GM12878 (cell line): ENCODE results near the gene CD209. TPM values are rescaled to one million over a fixed set of nuclear protein-coding genes. Genes with fewer than 3 reads are reported as not detected.

Experiments
- ATAC-seq: fragments of 200-7000 bp; cut with Tn5 transposase; 3 replicates; pipeline ENCODE4 v1.9.1; 2020; ENCODE audit warnings: mild to moderate bottlenecking, moderate library complexity
- BruUV-seq: library from RNA; stranded (reverse); fragments of 400-500 nt; replicated peaks from 2 replicates; lab custom pipeline; 2021; lab: Mats Ljungman, UMichigan
- CTCF ChIA-PET: fragments of 300-600 bp; sonication (Branson Sonifier 250); formaldehyde crosslinking; extraction: SDS; loops from one replicate; lab custom pipeline; 2021; ENCODE audit warnings: inconsistent platforms; lab: Yijun Ruan, JAX
- POLR2A ChIA-PET: fragments of 350-600 bp; formaldehyde crosslinking; extraction: SDS; loops from one replicate; lab custom pipeline; 2021; ENCODE audit warnings: inconsistent platforms; lab: Charles Lee
- RAD21 ChIA-PET: fragments of 300-600 bp; sonication (Branson Sonifier 250); formaldehyde crosslinking; loops from one replicate; lab custom pipeline; 2023; ENCODE audit warnings: antibody characterized with exemption; ENCODE audit not compliant: unreplicated experiment; lab: Charles Lee
- SMC1A ChIA-PET: fragments of 300-600 bp; sonication (Branson Sonifier 250); formaldehyde crosslinking; loops from one replicate; lab custom pipeline; 2023; ENCODE audit not compliant: unreplicated experiment, uncharacterized antibody; lab: Charles Lee
- DNase-seq: peaks from one replicate; pipeline ENCODE4 v3.0.0-alpha.2; 2011; ENCODE audit warnings: low read depth, low spot score
- FAIRE-seq: peaks from 3 replicates; lab custom pipeline; 2011; peaks lifted over from hg19 to GRCh38; lab: Jason Lieb, UNC
- H2AFZ ChIP-seq: 2 replicates; pipeline ENCODE4 v1.6.0; 2011; ENCODE audit warnings: low read depth, low read length, control low read depth; ENCODE audit not compliant: control insufficient read depth
- H3K27ac ChIP-seq: 2 replicates; pipeline ENCODE4 v1.5.1; 2011; ENCODE audit warnings: control low read depth; ENCODE audit not compliant: control insufficient read depth, insufficient read depth
- H3K27me3 ChIP-seq, 2 experiments: replicated peaks in 1 of 2; 2 replicates each; pipeline versions ENCODE4 v1.6.0 to v1.6.1; 2011; ENCODE audit warnings: low read length in 1 of 2; ENCODE audit not compliant: control insufficient read depth in 2 of 2, insufficient read depth in 2 of 2
- H3K36me3 ChIP-seq, 2 experiments: 2 replicates each; pipeline ENCODE4 v1.5.1; 2011; ENCODE audit warnings: low read length in 1 of 2; ENCODE audit not compliant: control insufficient read depth in 2 of 2, insufficient read depth in 2 of 2
- H3K4me1 ChIP-seq: 2 replicates; pipeline ENCODE4 v1.6.1; 2011; ENCODE audit warnings: mild to moderate bottlenecking, low read length, moderate library complexity, mixed read lengths; ENCODE audit not compliant: control insufficient read depth, insufficient read depth
- H3K4me2 ChIP-seq: 2 replicates; pipeline ENCODE4 v1.6.0; 2011; ENCODE audit warnings: control low read depth; ENCODE audit not compliant: control insufficient read depth, insufficient read depth
- H3K4me3 ChIP-seq: fragments of 200-600 bp; sonication (generic); 2 replicates; pipeline ENCODE4 v1.5.1; 2016
- H3K79me2 ChIP-seq: 2 replicates; pipeline ENCODE4 v1.6.0; 2011; ENCODE audit warnings: low read length; ENCODE audit not compliant: control insufficient read depth, insufficient read depth
- H3K9ac ChIP-seq: 2 replicates; pipeline ENCODE4 v1.8.0; 2011; ENCODE audit warnings: low read length, control low read depth, mixed read lengths; ENCODE audit not compliant: control insufficient read depth, insufficient read depth
- H3K9me3 ChIP-seq: replicated peaks from 3 replicates; pipeline ENCODE4 v1.5.1; 2011; ENCODE audit warnings: mild to moderate bottlenecking, low read length; ENCODE audit not compliant: control insufficient read depth, insufficient read depth
- H4K20me1 ChIP-seq: 2 replicates; pipeline ENCODE4 v1.6.0; 2011; ENCODE audit not compliant: control insufficient read depth, insufficient read depth
- BHLHE40 ChIP-seq, 2 experiments: fragments of 450-650 bp in 1 of 2; IDR thresholded peaks; 2 replicates each; pipeline ENCODE4 v1.6.1; 2011 to 2017; ENCODE audit warnings: low read depth in 2 of 2, borderline replicate concordance in 1 of 2, improper control_type of control experiment in 1 of 2, low read length in 1 of 2, mild to moderate bottlenecking in 1 of 2
- CREB1 ChIP-seq: IDR thresholded peaks from 2 replicates; pipeline ENCODE4 v1.6.1; 2012; ENCODE audit warnings: low read depth, mild to moderate bottlenecking, inconsistent platforms
- CREM ChIP-seq: IDR thresholded peaks from 2 replicates; pipeline ENCODE4 v1.6.1; 2014; ENCODE audit warnings: antibody characterized with exemption, low read depth
- EED ChIP-seq: sonication (generic); IDR thresholded peaks from 2 replicates; pipeline ENCODE4 v1.6.1; 2016; ENCODE audit warnings: antibody characterized with exemption, low read depth
- GABPA ChIP-seq: IDR thresholded peaks from 2 replicates; pipeline ENCODE4 v1.6.1; 2014; ENCODE audit warnings: antibody characterized with exemption, low read depth, mild to moderate bottlenecking, inconsistent platforms
- IKZF2 ChIP-seq, 2 experiments: fragments of 450-650 bp; IDR thresholded peaks; 2 replicates each; pipeline ENCODE4 v1.6.1; 2017; ENCODE audit warnings: mild to moderate bottlenecking in 2 of 2, moderate library complexity in 2 of 2
- NBN ChIP-seq: fragments of 450-650 bp; IDR thresholded peaks from 2 replicates; pipeline ENCODE4 v1.6.1; 2016
- NFYB ChIP-seq: IDR thresholded peaks from 2 replicates; pipeline ENCODE4 v1.6.1; 2011; ENCODE audit warnings: low read depth, mild to moderate bottlenecking, low read length, improper control_type of control experiment, moderate library complexity; ENCODE audit not compliant: insufficient read depth
- TBL1XR1 ChIP-seq: IDR thresholded peaks from 2 replicates; pipeline ENCODE4 v1.6.1; 2012; ENCODE audit warnings: low read depth, low read length, improper control_type of control experiment
- TCF7 ChIP-seq: IDR thresholded peaks from 2 replicates; pipeline ENCODE4 v1.6.1; 2014; ENCODE audit warnings: antibody characterized with exemption, borderline replicate concordance
- ZNF687 ChIP-seq: fragments of 450-650 bp; IDR thresholded peaks from 2 replicates; pipeline ENCODE4 v1.6.1; 2017; ENCODE audit warnings: mild to moderate bottlenecking, moderate library complexity
- ZSCAN29 ChIP-seq: fragments of 450-650 bp; IDR thresholded peaks from 2 replicates; pipeline ENCODE4 v1.6.1; 2017; ENCODE audit warnings: mild to moderate bottlenecking, moderate library complexity
- WGBS: methylation state at CpG from one replicate; pipeline ENCODE4 v1.1.6; 2016; ENCODE audit warnings: low lambda C conversion rate; ENCODE audit not compliant: insufficient replicate concordance, insufficient coverage; ENCODE audit errors: missing lambda C conversion rate; 5-methylcytosine and 5-hydroxymethylcytosine counted together
- in situ Hi-C: fragments of 300-500 bp; cut with MboI; formaldehyde crosslinking; loops from 9 replicates; pipeline ENCODE4 v1.14.3; 2018; ENCODE audit warnings: mixed read lengths
- intact Hi-C: fragments of 100-400 bp; cut with micrococcal nuclease; formaldehyde crosslinking; loops from one replicate; pipeline ENCODE4 v1.14.2; 2022; ENCODE audit not compliant: unreplicated experiment
- polyA plus RNA-seq, 11 experiments: library from polyadenylated mRNA; depleted of rRNA in 4 of 11; unstranded in 6 of 11; stranded (reverse) in 5 of 11; fragments of >200 nt; fragmentation: Nextera tagmentation in 4 of 11; fragmentation: Illumina TruSeq in 1 of 11; extraction: Ambion mirVana in 4 of 11; extraction: Trizol in 1 of 11; gene quantifications; 1 replicate in 1 of 11; 2 replicates in 10 of 11; pipeline versions ENCODE4 v1.2.1 to v1.2.3, GENCODE V29; 2011 to 2016; ENCODE audit warnings: inconsistent platforms in 2 of 11, missing spikeins in 2 of 11, low read depth in 1 of 11
- total RNA-seq, 4 experiments: library from RNA; depleted of rRNA in 3 of 4; stranded (reverse); fragments of >200 nt in 3 of 4; fragmentation: Illumina TruSeq in 1 of 4; extraction: Trizol in 1 of 4; gene quantifications; 2 replicates each; pipeline versions ENCODE4 v1.2.1 to v1.2.3, GENCODE V29; 2013 to 2021
- TF ChIP-seq, protein P1 (sequence below): fragments of 450-650 bp; IDR thresholded peaks from 2 replicates; pipeline ENCODE4 v1.6.1; 2017; ENCODE audit warnings: mild to moderate bottlenecking, low read depth, inconsistent platforms; ENCODE audit not compliant: poor library complexity, severe bottlenecking
- TF ChIP-seq, protein P2 (sequence below): IDR thresholded peaks from 2 replicates; pipeline ENCODE4 v1.6.1; 2011; ENCODE audit warnings: borderline replicate concordance, low read depth, mild to moderate bottlenecking, moderate library complexity, mixed read lengths, low read length; ENCODE audit not compliant: insufficient read depth; ENCODE audit errors: extremely low read length
- TF ChIP-seq, protein P3 (sequence below): IDR thresholded peaks from 2 replicates; pipeline ENCODE4 v1.6.1; 2012; ENCODE audit warnings: low read length, inconsistent platforms

The CD209 gene
- total and polyA plus RNA-seq, 10 of the 15 experiments (the other 5 are each of a cell fraction or from before 2014, with no cell fraction given) = 0.04 to 0.21 (median 0.10) TPM; not detected in 3

DNA sequence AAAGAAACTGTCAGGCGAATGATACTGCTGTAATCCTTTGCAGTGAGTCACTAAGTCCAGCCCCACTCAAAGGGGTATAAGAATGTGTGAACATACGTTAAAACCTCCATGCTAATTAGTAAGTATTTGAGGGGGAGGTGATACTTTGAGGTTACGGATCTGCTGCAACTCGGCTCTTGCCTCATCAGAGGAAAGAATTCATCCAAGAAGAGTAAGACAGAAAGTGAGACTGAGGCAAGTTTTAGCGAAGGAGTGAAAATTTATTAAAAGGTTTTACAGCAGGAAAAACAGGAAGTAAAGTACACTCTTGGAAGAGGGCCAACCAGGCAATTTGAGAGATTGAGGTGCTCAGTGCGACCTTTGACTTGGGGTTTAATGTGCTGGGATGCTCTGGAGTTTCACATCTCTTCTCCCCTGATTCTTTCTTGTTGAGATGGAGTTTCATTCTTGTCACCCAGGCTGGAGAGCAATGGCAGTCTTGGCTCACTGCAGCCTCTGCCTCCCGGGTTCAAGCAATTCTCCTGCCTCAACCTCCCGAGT is 25.5 kb upstream of the CD209 start:
- H3K4me3 ChIP-seq = no peak overlapping the region
- POLR2A ChIA-PET = no interaction called here
- TF ChIP-seq, protein P1, sequence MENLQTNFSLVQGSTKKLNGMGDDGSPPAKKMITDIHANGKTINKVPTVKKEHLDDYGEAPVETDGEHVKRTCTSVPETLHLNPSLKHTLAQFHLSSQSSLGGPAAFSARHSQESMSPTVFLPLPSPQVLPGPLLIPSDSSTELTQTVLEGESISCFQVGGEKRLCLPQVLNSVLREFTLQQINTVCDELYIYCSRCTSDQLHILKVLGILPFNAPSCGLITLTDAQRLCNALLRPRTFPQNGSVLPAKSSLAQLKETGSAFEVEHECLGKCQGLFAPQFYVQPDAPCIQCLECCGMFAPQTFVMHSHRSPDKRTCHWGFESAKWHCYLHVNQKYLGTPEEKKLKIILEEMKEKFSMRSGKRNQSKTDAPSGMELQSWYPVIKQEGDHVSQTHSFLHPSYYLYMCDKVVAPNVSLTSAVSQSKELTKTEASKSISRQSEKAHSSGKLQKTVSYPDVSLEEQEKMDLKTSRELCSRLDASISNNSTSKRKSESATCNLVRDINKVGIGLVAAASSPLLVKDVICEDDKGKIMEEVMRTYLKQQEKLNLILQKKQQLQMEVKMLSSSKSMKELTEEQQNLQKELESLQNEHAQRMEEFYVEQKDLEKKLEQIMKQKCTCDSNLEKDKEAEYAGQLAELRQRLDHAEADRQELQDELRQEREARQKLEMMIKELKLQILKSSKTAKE = peak; percentile 74
- TF ChIP-seq CREB1 (peak; percentile 62), EED (peak; percentile 93), NBN (peak; percentile 87), ZSCAN29 (peak; percentile 71; the same call in 1 of the 2 replicates), BHLHE40 (IDR thresholded peaks at IDR 0.05; ENCODE audit: borderline replicate concordance in 1 of 2, low read depth in 2 of 2, low read length in 1 of 2) (peak in 1 of 2 experiments; percentile 72; a peak in 2 of 4 replicates), CREM (peak; percentile 59; the same call in 1 of the 2 replicates), IKZF2 (IDR thresholded peaks at IDR 0.05) (peak; percentile 98 to 99), GABPA (no peak), ZNF687 (no peak), TCF7 (no peak), NFYB (no peak), TBL1XR1 (no peak)
- TF ChIP-seq, protein P2, sequence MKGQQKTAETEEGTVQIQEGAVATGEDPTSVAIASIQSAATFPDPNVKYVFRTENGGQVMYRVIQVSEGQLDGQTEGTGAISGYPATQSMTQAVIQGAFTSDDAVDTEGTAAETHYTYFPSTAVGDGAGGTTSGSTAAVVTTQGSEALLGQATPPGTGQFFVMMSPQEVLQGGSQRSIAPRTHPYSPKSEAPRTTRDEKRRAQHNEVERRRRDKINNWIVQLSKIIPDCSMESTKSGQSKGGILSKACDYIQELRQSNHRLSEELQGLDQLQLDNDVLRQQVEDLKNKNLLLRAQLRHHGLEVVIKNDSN = no peak
- TF ChIP-seq, protein P3, sequence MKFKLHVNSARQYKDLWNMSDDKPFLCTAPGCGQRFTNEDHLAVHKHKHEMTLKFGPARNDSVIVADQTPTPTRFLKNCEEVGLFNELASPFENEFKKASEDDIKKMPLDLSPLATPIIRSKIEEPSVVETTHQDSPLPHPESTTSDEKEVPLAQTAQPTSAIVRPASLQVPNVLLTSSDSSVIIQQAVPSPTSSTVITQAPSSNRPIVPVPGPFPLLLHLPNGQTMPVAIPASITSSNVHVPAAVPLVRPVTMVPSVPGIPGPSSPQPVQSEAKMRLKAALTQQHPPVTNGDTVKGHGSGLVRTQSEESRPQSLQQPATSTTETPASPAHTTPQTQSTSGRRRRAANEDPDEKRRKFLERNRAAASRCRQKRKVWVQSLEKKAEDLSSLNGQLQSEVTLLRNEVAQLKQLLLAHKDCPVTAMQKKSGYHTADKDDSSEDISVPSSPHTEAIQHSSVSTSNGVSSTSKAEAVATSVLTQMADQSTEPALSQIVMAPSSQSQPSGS = peak; percentile 73

More for the DNA sequence above, 25.5 kb upstream of the CD209 start:
- no peaks in the 10 kb centered on the region for H4K20me1 ChIP-seq
- H3K9ac ChIP-seq = no peak overlapping the region
- no peaks in the 10 kb centered on the region for H3K36me3 ChIP-seq
- ChIA-PET CTCF (interaction anchor here (0.7 to 0.8 kb wide), 2 partner anchors 72 to 92 kb away, joined by 3 read pairs; partner anchors contain the start of gene TRAPPC5), RAD21 (interaction anchor here (3.1 kb wide), 1 partner anchor 67 kb away, joined by 9 read pairs; no protein-coding TSS in a partner anchor), SMC1A (interaction anchor here (1.3 kb wide), 1 partner anchor 92 kb away, joined by 3 read pairs; the partner anchor contains the start of gene TRAPPC5)
- ATAC-seq = peak; percentile 97
- intact Hi-C loops = loop anchor here (1.0 kb wide), 2 partner anchors 26 to 71 kb away; partner anchors contain the start of gene FCER2
- peak; percentile 61 for FAIRE-seq
- peaks cover 17% of the 10 kb centered on the region for H3K4me1 ChIP-seq
- H3K79me2 ChIP-seq = no peaks in the 10 kb centered on the region
- no peaks in the 10 kb centered on the region; the same call in 1 of the 3 replicates for H3K9me3 ChIP-seq
- H3K27ac ChIP-seq = no peak overlapping the region
- peak; percentile 68 for DNase-seq
- H3K27me3 ChIP-seq = no peaks in the 10 kb centered on the region
- BruUV-seq = no TSS peak
- in situ Hi-C loops = no loop called here
- peak overlapping the region; percentile 73 for H3K4me2 ChIP-seq
- peak overlapping the region; percentile 50 for H2AFZ ChIP-seq
- 21% methylated on average over 8 of the region's 8 CpGs for WGBS
